Measurements from ENCODE around the gene SLC35E2B.
"Not testable (repeated sequence)": the region's sequence is repeated elsewhere in the genome, so short reads cannot be mapped to it uniquely, and the experiment has no call there.

SLC35E2B gene

DNA sequence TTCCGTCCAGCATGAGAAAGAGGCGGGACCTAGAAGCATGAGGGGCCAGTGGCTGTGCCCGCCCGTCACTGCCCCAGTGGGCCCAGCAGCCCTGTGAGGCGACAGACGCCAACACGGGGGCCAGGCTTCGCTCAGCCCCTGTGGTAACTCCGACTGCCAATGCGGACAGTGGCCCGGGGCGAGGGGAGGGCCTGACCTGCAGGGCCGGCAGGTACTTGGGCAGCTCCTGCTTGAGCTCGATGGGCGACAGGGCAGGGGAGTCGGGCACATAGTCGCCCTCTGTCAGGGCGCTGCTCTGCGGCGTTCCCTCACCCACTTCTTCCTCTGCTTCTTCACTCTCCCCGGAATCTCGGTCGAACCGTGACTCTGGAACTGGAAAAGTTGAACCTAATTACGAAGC, 52.5 kb downstream of the SLC35E2B start:
- in situ Hi-C loops (cut with HindIII; ENCODE audit: low pct_unique_long_range_greater_than_20kb, low sequenced_read_pairs); DNase-seq (ENCODE audit: low read depth in 1 of 2, low spot score in 1 of 2): not testable (repeated sequence)

DNA sequence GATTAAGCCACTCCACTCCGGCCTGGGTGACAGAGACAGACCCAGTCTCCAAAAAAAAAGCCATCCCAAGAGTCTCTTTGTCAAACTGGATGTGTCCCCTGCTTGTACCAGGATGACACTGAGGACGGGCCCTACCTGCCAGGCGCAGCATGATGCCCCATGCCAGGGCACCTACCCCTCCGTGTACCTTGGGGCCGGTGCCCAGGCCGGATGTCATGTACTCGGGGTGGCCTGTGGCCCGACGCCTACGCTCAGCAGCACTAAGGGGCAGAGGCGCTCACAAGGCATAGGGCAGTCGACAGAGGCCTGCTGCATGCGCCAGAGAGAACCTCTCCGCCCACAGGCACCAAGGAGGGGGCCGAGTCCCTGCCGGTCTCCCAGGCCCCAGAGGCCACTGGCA, 53.2 kb downstream of the SLC35E2B start:
- DNase-seq (ENCODE audit: low read depth in 1 of 2, low spot score in 1 of 2); in situ Hi-C loops (cut with HindIII; ENCODE audit: low pct_unique_long_range_greater_than_20kb, low sequenced_read_pairs): not testable (repeated sequence)

DNA sequence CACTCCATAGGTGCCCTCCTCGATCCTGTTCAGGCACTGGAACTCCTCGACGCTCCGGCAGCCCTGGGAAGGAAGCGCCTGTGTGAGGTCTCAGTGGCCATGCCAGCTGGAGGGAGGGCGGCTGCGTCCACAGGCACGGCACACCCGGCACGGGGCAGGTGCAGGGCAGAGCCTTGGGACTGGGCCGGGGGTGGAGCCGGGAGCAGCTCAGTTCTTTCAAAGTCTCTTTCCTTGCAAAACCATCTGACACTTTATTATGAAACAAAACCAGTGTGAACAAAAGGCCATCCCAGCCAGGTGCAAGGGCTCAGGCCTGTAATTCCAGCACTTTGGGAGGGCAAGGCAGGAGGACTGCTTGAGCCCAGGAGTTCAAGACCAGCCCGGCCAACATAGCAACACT, 54.1 kb downstream of the SLC35E2B start:
- DNase-seq (ENCODE audit: low read depth in 1 of 2, low spot score in 1 of 2); in situ Hi-C loops (cut with HindIII; ENCODE audit: low pct_unique_long_range_greater_than_20kb, low sequenced_read_pairs): not testable (repeated sequence)

DNA sequence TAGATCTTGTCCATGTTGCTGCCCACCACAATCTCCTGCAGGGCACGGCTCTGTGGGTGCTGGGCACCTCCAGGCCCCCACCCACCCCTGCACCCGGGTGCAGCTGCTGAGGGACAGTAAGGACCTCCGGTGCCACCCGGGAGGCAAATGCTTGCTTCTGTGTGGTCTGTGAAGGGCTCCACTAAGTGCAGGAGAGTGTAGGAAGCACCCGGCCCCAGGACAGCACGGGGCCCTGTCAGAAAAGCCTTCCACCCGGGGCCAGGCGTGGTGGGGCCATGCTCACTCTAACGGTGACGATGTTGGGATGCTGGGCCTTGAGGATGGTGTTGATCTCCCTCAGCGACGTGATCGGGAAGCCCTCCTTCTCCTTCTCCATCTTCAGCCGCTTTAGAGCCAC, 55.1 kb downstream of the SLC35E2B start:
- in situ Hi-C loops (cut with HindIII; ENCODE audit: low pct_unique_long_range_greater_than_20kb, low sequenced_read_pairs); DNase-seq (ENCODE audit: low read depth in 1 of 2, low spot score in 1 of 2): not testable (repeated sequence)

DNA sequence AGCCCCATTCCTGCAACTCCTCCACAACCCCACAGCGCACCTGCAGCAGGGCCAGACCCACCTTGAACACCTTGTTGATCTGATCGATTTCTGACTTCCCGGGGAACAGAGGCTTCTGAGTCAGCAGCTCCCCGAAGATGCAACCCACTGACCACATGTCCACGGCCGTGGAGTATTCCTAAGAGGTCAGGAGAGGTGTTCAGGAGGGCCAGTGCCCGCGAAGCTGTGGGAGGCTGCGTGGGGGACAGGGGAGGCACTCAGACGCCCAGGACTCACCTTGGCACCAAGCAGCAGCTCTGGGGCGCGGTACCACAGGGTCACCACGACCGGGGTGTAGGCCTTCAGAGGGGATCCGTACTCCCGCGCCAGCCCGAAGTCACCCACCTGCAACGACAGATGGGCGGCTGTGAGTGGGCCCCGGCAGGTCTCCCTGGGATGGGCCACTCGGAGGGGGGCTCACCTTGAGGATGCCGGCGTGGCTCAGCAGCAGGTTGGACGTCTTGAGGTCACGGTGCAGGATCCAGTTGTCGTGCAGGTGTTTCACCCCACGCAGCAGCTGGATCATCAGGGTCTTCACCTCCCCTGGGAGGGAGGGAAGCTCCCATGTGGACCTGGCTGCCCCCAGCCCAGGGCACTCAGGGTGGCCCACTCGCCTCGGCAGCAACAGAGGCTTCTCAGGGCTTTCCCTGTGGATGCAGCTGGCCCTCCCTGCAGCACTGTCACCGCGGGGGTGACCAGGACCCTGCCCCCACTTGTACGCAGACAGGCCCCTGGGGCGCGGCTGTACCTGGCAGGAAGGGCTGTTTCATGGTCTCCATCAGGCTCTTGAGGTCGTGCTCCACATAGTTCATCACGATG, 55.7 kb downstream of the SLC35E2B start:
- in situ Hi-C loops (cut with HindIII; ENCODE audit: low pct_unique_long_range_greater_than_20kb, low sequenced_read_pairs); DNase-seq (ENCODE audit: low read depth in 1 of 2, low spot score in 1 of 2): not testable (repeated sequence)

DNA sequence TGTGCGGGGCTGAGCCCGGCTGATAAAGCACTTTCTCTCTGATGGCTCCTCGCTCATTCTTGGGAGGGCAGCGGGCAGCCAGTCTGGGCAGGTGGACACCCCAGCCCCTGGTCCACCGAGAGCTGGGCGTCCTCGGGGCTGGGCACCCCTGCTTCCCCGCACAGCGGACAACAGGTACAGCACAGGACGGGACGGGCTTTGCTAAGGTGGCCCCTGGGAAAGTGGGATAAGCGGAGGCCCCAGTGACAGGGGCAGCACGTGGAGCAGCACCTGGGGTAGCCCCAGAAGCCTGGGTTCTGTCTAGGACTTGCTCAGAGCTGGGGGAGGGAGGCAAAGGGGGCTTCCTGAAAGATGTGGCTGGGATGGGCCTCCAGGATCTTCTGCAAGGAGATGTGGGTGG, 58.0 kb downstream of the SLC35E2B start:
- in situ Hi-C loops (cut with HindIII; ENCODE audit: low pct_unique_long_range_greater_than_20kb, low sequenced_read_pairs); DNase-seq (ENCODE audit: low read depth in 1 of 2, low spot score in 1 of 2): not testable (repeated sequence)

DNA sequence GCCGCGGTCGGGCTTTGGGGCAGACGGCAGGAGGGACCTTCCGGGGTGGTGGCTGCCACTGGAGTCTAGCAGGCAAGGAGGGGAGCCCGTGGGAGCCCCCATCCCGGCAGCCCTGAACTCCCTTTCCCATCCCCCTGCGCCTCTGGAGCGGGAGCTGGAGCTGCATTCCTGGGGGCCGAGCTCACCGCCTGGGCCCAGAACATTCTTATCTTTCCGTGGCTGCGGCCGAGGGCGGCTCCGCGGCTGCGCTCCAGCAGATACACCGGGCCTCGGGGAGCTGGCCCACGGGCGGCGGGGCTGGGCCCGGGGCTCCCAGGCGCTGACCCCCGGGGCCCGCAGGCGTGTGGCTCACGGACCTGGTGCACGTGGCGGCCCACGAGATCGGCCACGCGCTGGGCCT, 59.2 kb downstream of the SLC35E2B start:
- in situ Hi-C loops (cut with HindIII; ENCODE audit: low pct_unique_long_range_greater_than_20kb, low sequenced_read_pairs); DNase-seq (ENCODE audit: low read depth in 1 of 2, low spot score in 1 of 2): not testable (repeated sequence)

DNA sequence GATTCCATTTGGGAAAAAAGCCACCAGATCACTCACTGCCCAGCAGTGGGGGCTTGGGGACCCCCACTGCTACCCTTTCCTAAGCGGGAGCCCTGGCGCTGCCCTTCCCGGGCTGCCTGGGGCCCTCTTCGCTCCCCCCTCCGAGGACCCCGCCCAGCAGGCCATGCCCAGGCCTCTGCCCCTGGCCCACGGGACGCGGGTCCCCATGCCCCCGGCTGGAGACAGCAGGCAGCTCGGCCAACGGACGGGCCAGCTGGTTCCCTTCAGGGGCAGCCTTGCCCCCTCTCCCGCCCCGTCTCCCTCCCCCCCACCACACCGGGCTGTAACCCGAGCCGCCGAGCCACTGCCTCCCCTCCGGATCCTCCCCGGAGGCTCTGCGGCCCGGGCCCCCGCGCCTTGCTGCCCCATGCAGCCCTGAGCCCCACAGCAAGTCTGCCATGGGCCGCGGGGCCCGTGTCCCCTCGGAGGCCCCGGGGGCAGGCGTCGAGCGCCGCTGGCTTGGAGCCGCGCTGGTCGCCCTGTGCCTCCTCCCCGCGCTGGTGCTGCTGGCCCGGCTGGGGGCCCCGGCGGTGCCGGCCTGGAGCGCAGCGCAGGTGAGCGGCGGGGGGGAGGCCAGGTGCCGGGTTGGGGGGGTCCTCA, 60.7 kb downstream of the SLC35E2B start, which contains the start of gene MMP23B:
MMP23B (plus strand) TSS at position 392 of the 639 bp plus-strand sequence; CDS start at position 438, 46 bp downstream.
- TF ChIP-seq JUND (IDR thresholded peaks at IDR 0.05; ENCODE audit: low read depth): no peak
- DNase-seq (ENCODE audit: low read depth in 1 of 2, low spot score in 1 of 2): no peak
- in situ Hi-C loops (cut with HindIII; ENCODE audit: low pct_unique_long_range_greater_than_20kb, low sequenced_read_pairs): no loop called here

DNA sequence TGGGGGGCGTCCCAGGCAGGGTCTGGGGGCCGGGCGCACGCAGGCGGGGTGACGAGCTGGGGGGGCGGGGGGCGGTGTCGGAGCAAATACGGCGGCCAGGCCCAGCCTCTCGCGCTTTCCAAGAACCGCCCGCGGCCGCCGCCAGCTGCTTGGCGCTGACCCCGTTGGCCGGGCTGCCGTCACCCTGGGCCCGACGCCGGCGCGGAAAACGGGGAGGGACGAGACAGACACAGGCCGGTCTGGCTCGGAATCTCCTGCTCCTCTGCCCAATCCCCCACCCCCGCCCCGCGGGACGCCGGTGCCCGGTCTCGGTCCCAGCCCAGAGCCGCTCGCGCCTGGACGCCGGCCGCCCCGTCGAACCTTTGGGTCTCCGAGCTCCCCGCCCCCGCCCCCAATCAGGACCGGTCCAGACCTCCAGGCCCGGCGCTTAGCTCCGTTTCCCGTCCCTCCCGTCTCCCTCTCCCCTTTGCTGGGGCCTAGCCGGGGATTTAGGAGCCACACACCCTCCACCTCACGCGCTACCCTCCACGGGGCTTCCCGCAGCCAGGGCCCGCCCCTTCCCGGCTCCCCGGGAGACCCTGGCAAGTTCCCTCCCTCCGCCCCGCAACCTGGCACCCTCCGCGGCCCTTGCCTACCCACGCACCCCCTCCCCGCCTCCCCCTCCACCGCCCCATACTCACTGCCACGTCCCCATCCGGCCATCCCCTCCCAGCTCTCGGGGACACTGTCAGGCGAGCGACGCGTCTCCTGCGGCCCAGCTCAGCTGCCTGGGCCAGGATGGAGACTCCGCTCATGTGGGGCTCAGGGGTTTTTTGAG, 61.4 kb downstream of the SLC35E2B start:
- in situ Hi-C loops (cut with HindIII; ENCODE audit: low pct_unique_long_range_greater_than_20kb, low sequenced_read_pairs): no loop called here
- no peak for TF ChIP-seq JUND (IDR thresholded peaks at IDR 0.05; ENCODE audit: low read depth)
- DNase-seq (ENCODE audit: low read depth in 1 of 2, low spot score in 1 of 2): no peak

DNA sequence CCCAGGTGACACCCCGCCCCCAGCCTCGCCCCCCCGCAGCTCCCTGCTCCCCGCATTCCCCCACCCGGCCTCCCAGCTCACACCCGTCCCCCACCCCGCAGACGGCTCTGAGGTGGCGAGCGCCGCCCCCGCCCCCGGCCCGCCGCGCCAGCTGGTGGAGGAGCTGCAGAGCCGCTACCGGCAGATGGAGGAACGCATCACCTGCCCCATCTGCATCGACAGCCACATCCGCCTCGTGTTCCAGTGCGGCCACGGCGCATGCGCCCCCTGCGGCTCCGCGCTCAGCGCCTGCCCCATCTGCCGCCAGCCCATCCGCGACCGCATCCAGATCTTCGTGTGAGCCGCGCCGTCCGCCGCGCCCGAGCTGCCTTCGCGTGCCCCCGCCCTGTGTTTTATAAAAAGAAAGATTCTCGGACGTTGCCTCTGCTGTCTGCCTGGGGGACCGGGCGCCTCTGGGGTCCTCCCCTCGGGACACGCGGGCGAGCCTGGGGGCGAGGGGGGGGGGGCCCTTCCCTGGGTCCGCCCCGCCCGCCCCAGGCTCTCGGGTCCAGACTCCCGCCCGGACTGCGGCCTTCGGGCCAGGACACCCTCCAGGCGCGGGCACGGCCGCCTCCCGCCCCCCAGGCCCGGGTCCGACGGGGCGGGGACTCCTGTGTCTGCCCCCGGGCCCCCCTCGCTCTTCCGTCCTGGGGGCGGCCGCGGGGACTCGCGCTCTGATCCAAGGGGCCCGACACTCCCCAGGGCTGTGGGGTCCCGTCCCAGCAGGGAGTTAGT, 62.2 kb downstream of the SLC35E2B start:
- in situ Hi-C loops (cut with HindIII; ENCODE audit: low pct_unique_long_range_greater_than_20kb, low sequenced_read_pairs): no loop called here
- DNase-seq (ENCODE audit: low read depth in 1 of 2, low spot score in 1 of 2): no peak
- TF ChIP-seq JUND (IDR thresholded peaks at IDR 0.05; ENCODE audit: low read depth): no peak

DNA sequence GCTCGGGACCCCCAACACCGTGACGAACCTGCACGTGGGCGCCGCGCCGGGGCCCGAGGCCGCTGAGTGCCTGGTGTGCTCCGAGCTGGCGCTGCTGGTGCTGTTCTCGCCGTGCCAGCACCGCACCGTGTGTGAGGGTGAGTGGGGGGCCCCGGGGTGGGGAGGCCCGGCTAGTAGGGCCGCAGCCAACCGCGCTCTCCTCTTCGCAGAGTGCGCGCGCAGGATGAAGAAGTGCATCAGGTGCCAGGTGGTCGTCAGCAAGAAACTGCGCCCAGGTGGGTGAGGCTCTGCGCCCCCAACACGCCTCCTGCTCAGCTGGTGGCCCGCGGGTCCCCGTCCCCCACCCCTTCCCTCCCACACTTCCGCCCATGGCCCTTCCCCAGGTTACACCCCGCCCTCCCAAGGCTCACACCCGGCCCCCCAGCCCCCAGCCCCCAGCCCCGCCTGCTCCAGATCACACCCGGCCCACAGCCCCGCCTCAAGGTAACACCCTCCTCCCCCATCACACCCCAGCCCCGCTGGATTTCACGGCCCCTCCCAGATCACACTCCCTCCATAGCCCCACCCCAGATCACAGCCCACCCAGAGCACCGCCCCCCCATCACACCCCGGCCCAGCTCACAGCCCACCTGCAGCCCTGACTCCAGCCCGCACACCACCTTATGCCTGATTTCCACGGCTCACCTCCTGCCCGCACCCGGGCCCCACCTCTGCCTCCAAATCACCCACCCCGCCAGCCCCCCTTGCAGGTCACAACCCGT, 63.0 kb downstream of the SLC35E2B start:
- TF ChIP-seq JUND (IDR thresholded peaks at IDR 0.05; ENCODE audit: low read depth): no peak
- DNase-seq (ENCODE audit: low read depth in 1 of 2, low spot score in 1 of 2): no peak
- in situ Hi-C loops (cut with HindIII; ENCODE audit: low pct_unique_long_range_greater_than_20kb, low sequenced_read_pairs): no loop called here

All from T47D (cell line).